H1 (cell line): ENCODE data around the gene ALPI. TPM values are rescaled to one million over a fixed set of nuclear protein-coding genes. Genes with fewer than 3 reads are reported as not detected.

Experiments
- CTCF ChIA-PET: fragments of 300-600 bp; sonication (Branson Sonifier 250); formaldehyde crosslinking; loops from one replicate; lab custom pipeline; 2021; ENCODE audit not compliant: partially characterized antibody; lab: Charles Lee
- POLR2A ChIA-PET: fragments of 300-600 bp; sonication (Branson Sonifier 250); formaldehyde crosslinking; loops from one replicate; lab custom pipeline; 2021; ENCODE audit warnings: inconsistent platforms; ENCODE audit not compliant: partially characterized antibody; lab: Charles Lee
- DNase-seq, 2 experiments: peaks; one replicate each; pipeline versions ENCODE4 v3.0.0 to v3.0.0-alpha.2; 2010 to 2022; ENCODE audit warnings: low spot score in 2 of 2, low read depth in 1 of 2, mixed read lengths in 1 of 2
- FAIRE-seq: peaks from 2 replicates; lab custom pipeline; 2011; peaks lifted over from hg19 to GRCh38; lab: Jason Lieb, UNC
- H2AFZ ChIP-seq: 2 replicates; pipeline ENCODE4 v1.8.1; 2012; ENCODE audit warnings: low read length, inconsistent platforms
- H2AK5ac ChIP-seq: 2 replicates; pipeline ENCODE4 v1.6.1; 2013; ENCODE audit warnings: low read depth, low read length
- H2BK120ac ChIP-seq: replicated peaks from 2 replicates; pipeline ENCODE3; 2013; ENCODE audit warnings: low read depth, low read length, inconsistent platforms
- H2BK12ac ChIP-seq: 2 replicates; pipeline ENCODE4 v1.6.1; 2013; ENCODE audit warnings: low read depth, low read length
- H2BK15ac ChIP-seq: 2 replicates; pipeline ENCODE4 v1.6.1; 2013; ENCODE audit warnings: low read length
- H2BK20ac ChIP-seq: 2 replicates; pipeline ENCODE4 v1.6.1; 2013; ENCODE audit warnings: low read length
- H2BK5ac ChIP-seq: 2 replicates; pipeline ENCODE4 v1.6.1; 2013; ENCODE audit warnings: low read depth, low read length
- H3K14ac ChIP-seq: 2 replicates; pipeline ENCODE4 v1.6.1; 2013; ENCODE audit warnings: inconsistent platforms; ENCODE audit not compliant: insufficient read length
- H3K18ac ChIP-seq: 2 replicates; pipeline ENCODE4 v1.6.1; 2013; ENCODE audit warnings: low read length; ENCODE audit errors: extremely low read depth
- H3K23ac ChIP-seq: 2 replicates; pipeline ENCODE4 v1.6.1; 2013; ENCODE audit warnings: inconsistent platforms; ENCODE audit not compliant: insufficient read length
- H3K23me2 ChIP-seq: 2 replicates; pipeline ENCODE4 v1.6.1; 2013; ENCODE audit warnings: low read depth, low read length
- H3K27ac ChIP-seq: 2 replicates; pipeline ENCODE4 v1.6.1; 2011; ENCODE audit warnings: low read depth, low read length, inconsistent platforms
- H3K27me3 ChIP-seq, 4 experiments: replicated peaks in 1 of 4; 1 replicate in 1 of 4; 2 replicates in 3 of 4; pipeline versions ENCODE4 v1.6.1 to v1.8.1; 2011 to 2013; ENCODE audit warnings: low read length in 3 of 4, mild to moderate bottlenecking in 3 of 4, inconsistent platforms in 2 of 4, mixed read lengths in 2 of 4, moderate library complexity in 1 of 4; ENCODE audit not compliant: control insufficient read depth in 3 of 4, insufficient read depth in 3 of 4; ENCODE audit errors: extremely low read depth in 1 of 4
- H3K36me3 ChIP-seq, 4 experiments: 2 replicates each; pipeline versions ENCODE4 v1.6.1 to v1.8.1; 2011 to 2013; ENCODE audit warnings: mild to moderate bottlenecking in 4 of 4, low read length in 3 of 4, moderate library complexity in 2 of 4, control low read depth in 1 of 4, inconsistent platforms in 1 of 4; ENCODE audit not compliant: insufficient read depth in 4 of 4, control insufficient read depth in 2 of 4
- H3K4ac ChIP-seq: replicated peaks from 2 replicates; pipeline ENCODE3; 2013; ENCODE audit warnings: low read length, low read depth, mixed read lengths, inconsistent platforms; ENCODE audit not compliant: insufficient read length
- H3K4me1 ChIP-seq, 4 experiments: replicated peaks in 1 of 4; 1 replicate in 1 of 4; 2 replicates in 3 of 4; pipeline versions ENCODE4 v1.6.1 to v1.8.1; 2011 to 2013; ENCODE audit warnings: low read length in 3 of 4, inconsistent platforms in 2 of 4, mixed read lengths in 1 of 4; ENCODE audit not compliant: insufficient read depth in 4 of 4, control insufficient read depth in 3 of 4
- H3K4me2 ChIP-seq, 2 experiments: 2 replicates each; pipeline versions ENCODE4 v1.6.1 to v1.8.1; 2011 to 2013; ENCODE audit warnings: low read depth in 2 of 2, low read length in 2 of 2, control low read depth in 1 of 2, inconsistent platforms in 1 of 2, mild to moderate bottlenecking in 1 of 2; ENCODE audit not compliant: insufficient read depth in 1 of 2
- H3K4me3 ChIP-seq, 4 experiments: fragments of 200-600, 300-600 bp in 1 of 4; sonication (generic), shearing (Covaris generic), sonication (Bioruptor Twin) in 1 of 4; 2 replicates each; pipeline versions ENCODE4 v1.5.1 to v1.8.1; 2011 to 2016; ENCODE audit warnings: low read length in 4 of 4, low read depth in 3 of 4, control low read depth in 2 of 4, inconsistent platforms in 2 of 4, mild to moderate bottlenecking in 2 of 4, mixed read lengths in 1 of 4, moderate library complexity in 1 of 4; ENCODE audit not compliant: insufficient read depth in 2 of 4; ENCODE audit errors: extremely low read depth in 1 of 4
- H3K56ac ChIP-seq: replicated peaks from 2 replicates; pipeline ENCODE3; 2013; ENCODE audit warnings: low read depth, mild to moderate bottlenecking, mixed read lengths, low read length, inconsistent platforms; ENCODE audit not compliant: insufficient read length
- H3K79me1 ChIP-seq: 2 replicates; pipeline ENCODE4 v1.6.1; 2013; ENCODE audit warnings: low read depth, low read length, control low read depth
- H3K79me2 ChIP-seq, 2 experiments: 2 replicates each; pipeline versions ENCODE4 v1.6.1 to v1.8.1; 2012 to 2013; ENCODE audit warnings: low read length in 2 of 2, mild to moderate bottlenecking in 2 of 2, inconsistent platforms in 1 of 2; ENCODE audit not compliant: insufficient read depth in 2 of 2, control insufficient read depth in 1 of 2
- H3K9ac ChIP-seq, 4 experiments: replicated peaks in 1 of 4; 1 replicate in 1 of 4; 2 replicates in 3 of 4; pipeline versions ENCODE4 v1.6.1 to v1.8.1; 2011 to 2013; ENCODE audit warnings: low read depth in 3 of 4, low read length in 3 of 4, control low read depth in 2 of 4, mild to moderate bottlenecking in 2 of 4, moderate library complexity in 2 of 4, inconsistent platforms in 1 of 4; ENCODE audit errors: extremely low read depth in 1 of 4
- H3K9me3 ChIP-seq, 2 experiments: 2 replicates each; pipeline versions ENCODE4 v1.6.1 to v1.8.1; 2012 to 2013; ENCODE audit warnings: mild to moderate bottlenecking in 2 of 2, moderate library complexity in 2 of 2, control low read depth in 1 of 2, inconsistent platforms in 1 of 2, low read depth in 1 of 2, low read length in 1 of 2, mixed read lengths in 1 of 2; ENCODE audit not compliant: insufficient read depth in 2 of 2
- H4K20me1 ChIP-seq, 2 experiments: replicated peaks in 1 of 2; 2 replicates each; pipeline versions ENCODE3 to v1.8.1; 2011 to 2013; ENCODE audit warnings: inconsistent platforms in 2 of 2, low read length in 2 of 2, mild to moderate bottlenecking in 1 of 2; ENCODE audit not compliant: insufficient read depth in 2 of 2, control insufficient read depth in 1 of 2
- H4K5ac ChIP-seq: 2 replicates; pipeline ENCODE4 v1.6.1; 2013; ENCODE audit warnings: low read length, low read depth, mixed read lengths, inconsistent platforms; ENCODE audit not compliant: insufficient read length
- H4K8ac ChIP-seq: 2 replicates; pipeline ENCODE4 v1.8.0; 2013; ENCODE audit warnings: mild to moderate bottlenecking, moderate library complexity, low read length, inconsistent platforms; ENCODE audit not compliant: insufficient read depth; ENCODE audit errors: extremely low read depth
- H4K91ac ChIP-seq: replicated peaks from 2 replicates; pipeline ENCODE3; 2013; ENCODE audit warnings: low read length, mixed read lengths, inconsistent platforms; ENCODE audit not compliant: insufficient read length
- ASH2L ChIP-seq: fragments of 200-600, 300-600 bp; sonication (generic); IDR thresholded peaks from one replicate; pipeline ENCODE4 v1.7.1; 2017; ENCODE audit warnings: low read length
- CTCF ChIP-seq, 3 experiments: IDR thresholded peaks; 1 replicate in 2 of 3; 2 replicates in 1 of 3; pipeline versions ENCODE4 v1.5.1 to v1.6.1; 2011; ENCODE audit warnings: low read length in 3 of 3, mild to moderate bottlenecking in 3 of 3, inconsistent platforms in 2 of 3, low read depth in 1 of 3, moderate library complexity in 1 of 3; ENCODE audit not compliant: insufficient read depth in 1 of 3; ENCODE audit errors: control extremely low read depth in 1 of 3
- E2F6 ChIP-seq: IDR thresholded peaks from 2 replicates; pipeline ENCODE4 v1.6.1; 2012; ENCODE audit warnings: inconsistent platforms
- GTF2F1 ChIP-seq: IDR thresholded peaks from 2 replicates; pipeline ENCODE4 v1.6.1; 2012; ENCODE audit warnings: low read depth, low read length, improper control_type of control experiment, borderline replicate concordance
- MAFK ChIP-seq: IDR thresholded peaks from 2 replicates; pipeline ENCODE4 v1.6.1; 2012; ENCODE audit warnings: low read depth, mild to moderate bottlenecking, improper control_type of control experiment, low read length
- SAP30 ChIP-seq: fragments of 300-600 bp; sonication (generic); IDR thresholded peaks from 2 replicates; pipeline ENCODE4 v1.7.1; 2012; ENCODE audit warnings: low read length, moderate library complexity, mild to moderate bottlenecking, inconsistent platforms; ENCODE audit not compliant: insufficient read depth, insufficient replicate concordance
- SIRT6 ChIP-seq: IDR thresholded peaks from one replicate; pipeline ENCODE4 v1.7.1; 2012; ENCODE audit warnings: low read length, inconsistent platforms
- SP1 ChIP-seq: IDR thresholded peaks from 2 replicates; pipeline ENCODE4 v1.6.1; 2011; ENCODE audit warnings: low read depth, low read length
- SP2 ChIP-seq: IDR thresholded peaks from 2 replicates; pipeline ENCODE4 v1.6.1; 2012; ENCODE audit warnings: mild to moderate bottlenecking, low read length, inconsistent platforms
- YY1 ChIP-seq: IDR thresholded peaks from 2 replicates; pipeline ENCODE4 v1.6.1; 2011; ENCODE audit warnings: low read depth, mild to moderate bottlenecking, low read length
- WGBS, 2 experiments: shearing (Covaris generic) in 1 of 2; methylation state at CpG; one replicate each; pipeline versions ENCODE4 v1.1.6 to v1.1.7; 2013 to 2015; ENCODE audit warnings: low lambda C conversion rate in 2 of 2, mixed read lengths in 2 of 2, inconsistent platforms in 1 of 2, low coverage in 1 of 2, missing lambda C conversion rate in 1 of 2; ENCODE audit not compliant: insufficient replicate concordance in 2 of 2, insufficient coverage in 1 of 2, insufficient read length in 1 of 2; ENCODE audit errors: extremely low coverage in 1 of 2, missing lambda C conversion rate in 1 of 2; 5-methylcytosine and 5-hydroxymethylcytosine counted together
- polyA plus RNA-seq, 7 experiments: library from polyadenylated mRNA; depleted of rRNA in 3 of 7; stranded (reverse) in 5 of 7; unstranded in 2 of 7; fragments of >200 nt in 5 of 7; fragments of 200-250 nt in 2 of 7; gene quantifications; 1 replicate in 5 of 7; 2 replicates in 1 of 7; 4 replicates in 1 of 7; pipeline versions ENCODE4 v1.2.1 to v1.2.3, GENCODE V29; 2011 to 2013; ENCODE audit warnings: missing spikeins in 2 of 7, mixed read lengths in 2 of 7
- total RNA-seq: library from RNA; stranded (reverse); fragmentation: NEBNext Ultra II Directional; extraction: Animal tissue kit (Norgen Biotek cat#: 25700); gene quantifications from 2 replicates; pipeline ENCODE4 v1.2.1, GENCODE V29; 2021

ALPI gene
- total and polyA plus RNA-seq, 2 of the 8 experiments (the other 6 are each of a cell fraction or from before 2014, with no cell fraction given): not detected

- Histone ChIP-seq H2BK20ac (no peak overlapping the region), H4K91ac (no peak overlapping the region), H2AK5ac (no peak overlapping the region), H2AFZ (no peak overlapping the region), H3K27me3 (no peaks in the 10 kb centered on the region; a peak in 1 of 7 replicates), H3K4me1 (no peaks in the 10 kb centered on the region; a peak in 1 of 7 replicates), H2BK120ac (no peak overlapping the region), H4K8ac (peak overlapping the region; percentile 40; the same call in 1 of the 2 replicates), H3K27ac (no peak overlapping the region), H3K36me3 (no peaks in the 10 kb centered on the region), H3K14ac (no peak overlapping the region), H2BK15ac (no peak overlapping the region), H2BK5ac (no peak overlapping the region), H4K20me1 (no peaks in the 10 kb centered on the region), H3K4me2 (no peak overlapping the region; a peak in 1 of 4 replicates), H3K9ac (no peak overlapping the region), H3K9me3 (no peaks in the 10 kb centered on the region), H3K4ac (no peak overlapping the region), H3K18ac (no peak overlapping the region), H3K56ac (no peak overlapping the region), H4K5ac (no peak overlapping the region), H3K79me2 (no peaks in the 10 kb centered on the region), H2BK12ac (no peak overlapping the region), H3K79me1 (no peaks in the 10 kb centered on the region), H3K4me3 (no peak overlapping the region), H3K23me2 (no peaks in the 10 kb centered on the region), H3K23ac (no peak overlapping the region)
- DNase-seq (no peak), FAIRE-seq (no peak)
- ChIA-PET POLR2A (interaction anchor here (1.0 kb wide), 1 partner anchor 11 kb away, joined by 3 read pairs; no protein-coding TSS in a partner anchor), CTCF (interaction anchor here (0.6 to 6.2 kb wide), 13 partner anchors 8 to 189 kb away, joined by 3 to 66 read pairs (median 4); partner anchors contain the start of gene PRSS56)
- 75% methylated on average over 2 of the region's 2 CpGs; no CpG with 5 or more reads in 1 of the 2 experiments for WGBS, 2 experiments
- TF ChIP-seq YY1: no peak
- TF ChIP-seq SP2: no peak
- TF ChIP-seq E2F6: no peak
- no peak for TF ChIP-seq GTF2F1
- no peak for TF ChIP-seq SP1
- no peak for TF ChIP-seq MAFK
- no peak for TF ChIP-seq CTCF (IDR thresholded peaks at IDR 0.05; ENCODE audit: control extremely low read depth in 1 of 3, insufficient read depth in 1 of 3, low read depth in 1 of 3, low read length in 3 of 3)
- TF ChIP-seq ASH2L: no peak
- no peak for TF ChIP-seq SAP30
- TF ChIP-seq SIRT6: no peak
Measured at GRCh38 chr2:232476045-232476444, 20.1 kb downstream of the ALPI start.
